T-cell (primary cell): ENCODE measurements around the gene LCP2. TPM values are rescaled to one million over a fixed set of nuclear protein-coding genes. Genes with fewer than 3 reads are reported as not detected.
A peak's percentile ranks its signal among the peaks of the same experiment; 100 is the strongest.

Experiments used
- ATAC-seq, 4 experiments: fragments of 200-7000 bp in 3 of 4; fragments of 150-1000 bp in 1 of 4; cut with Tn5 transposase; replicated peaks in 1 of 4; 1 replicate in 3 of 4; 2 replicates in 1 of 4; pipeline ENCODE4 v1.10.0; 2021; ENCODE audit warnings: moderate library complexity in 3 of 4, mild to moderate bottlenecking in 2 of 4, moderate number of reproducible peaks in 1 of 4
- CTCF ChIA-PET, 2 donors: fragments of 300-600 bp; sonication (Branson Sonifier 250); formaldehyde crosslinking; loops; one replicate each; lab custom pipeline; 2022; ENCODE audit warnings: antibody characterized with exemption in 2 of 2; lab: Charles Lee
- POLR2A ChIA-PET, 2 donors: fragments of 300-600 bp; sonication (Branson Sonifier 250); formaldehyde crosslinking; loops; one replicate each; lab custom pipeline; 2022; ENCODE audit warnings: antibody characterized with exemption in 2 of 2; lab: Charles Lee
- DNase-seq, 35 experiments: peaks; one replicate each; pipeline versions ENCODE4 v3.0.0 to v3.0.0-alpha.2; 2013 to 2023
- H3K27ac ChIP-seq: one replicate; pipeline ENCODE4 v1.5.1; 2013; ENCODE audit warnings: low read length
- H3K27me3 ChIP-seq, 2 experiments: replicated peaks in 1 of 2; 1 replicate in 1 of 2; 2 replicates in 1 of 2; pipeline versions ENCODE4 v1.6.1 to v1.7.0; 2013; ENCODE audit warnings: low read length in 1 of 2, mixed read lengths in 1 of 2; ENCODE audit not compliant: control insufficient read depth in 2 of 2, insufficient read depth in 2 of 2; ENCODE audit errors: extremely low read depth in 1 of 2
- H3K36me3 ChIP-seq, 2 donors: 1 replicate in 1 of 2; 2 replicates in 1 of 2; pipeline versions ENCODE4 v1.6.1 to v1.7.0; 2013; ENCODE audit warnings: low read length in 1 of 2; ENCODE audit not compliant: control insufficient read depth in 2 of 2, insufficient read depth in 1 of 2; ENCODE audit errors: extremely low read depth in 1 of 2
- H3K4me1 ChIP-seq, 2 experiments: 1 replicate in 1 of 2; 2 replicates in 1 of 2; pipeline versions ENCODE4 v1.6.1 to v1.7.0; 2013; ENCODE audit warnings: low read length in 2 of 2, mixed read lengths in 1 of 2; ENCODE audit not compliant: insufficient read depth in 2 of 2, control insufficient read depth in 1 of 2; ENCODE audit errors: extremely low read depth in 1 of 2
- H3K4me3 ChIP-seq, 2 donors: 1 replicate in 1 of 2; 2 replicates in 1 of 2; pipeline versions ENCODE4 v1.5.1 to v1.7.0; 2013; ENCODE audit warnings: mild to moderate bottlenecking in 2 of 2, low read length in 1 of 2, moderate library complexity in 1 of 2; ENCODE audit not compliant: control insufficient read depth in 1 of 2; ENCODE audit errors: extremely low read depth in 1 of 2
- H3K9me3 ChIP-seq: 2 replicates; pipeline ENCODE4 v1.7.0; 2013
- H3K27ac Mint-ChIP-seq, 2 donors: one replicate each; pipeline ENCODE4 v1.8.0; 2020 to 2021; ENCODE audit warnings: mild to moderate bottlenecking in 2 of 2, mixed read lengths in 2 of 2
- H3K27me3 Mint-ChIP-seq, 2 donors: one replicate each; pipeline ENCODE4 v1.8.0; 2021 to 2022; ENCODE audit warnings: mixed read lengths in 2 of 2
- H3K36me3 Mint-ChIP-seq: one replicate; pipeline ENCODE4 v1.8.0; 2021; ENCODE audit warnings: mixed read lengths
- H3K4me1 Mint-ChIP-seq, 3 donors: one replicate each; pipeline ENCODE4 v1.8.0; 2020 to 2022; ENCODE audit warnings: mixed read lengths in 3 of 3, mild to moderate bottlenecking in 1 of 3
- H3K4me3 Mint-ChIP-seq, 3 donors: one replicate each; pipeline ENCODE4 v1.8.0; 2020 to 2022; ENCODE audit warnings: mild to moderate bottlenecking in 3 of 3, mixed read lengths in 3 of 3, moderate library complexity in 3 of 3
- H3K9me3 Mint-ChIP-seq, 3 donors: one replicate each; pipeline ENCODE4 v1.8.0; 2020 to 2022; ENCODE audit warnings: mixed read lengths in 3 of 3
- WGBS: methylation state at CpG from one replicate; pipeline ENCODE4 v1.1.5; 2013; ENCODE audit warnings: missing lambda C conversion rate; ENCODE audit not compliant: insufficient coverage; 5-methylcytosine and 5-hydroxymethylcytosine counted together
- total RNA-seq, 35 experiments: library from RNA in 6 of 35; stranded (reverse) in 6 of 35; fragments of 120-200 nt in 1 of 35; gene quantifications; one replicate each; pipeline versions ENCODE4 v1.2.1 to v1.2.4 and lab custom pipeline; 2013 to 2026

Gene LCP2
- total RNA-seq, 5 donors from 2014 or later (not counting 1 experiment from before 2014, with no cell fraction given): 355 to 394 (median 374) TPM

DNA sequence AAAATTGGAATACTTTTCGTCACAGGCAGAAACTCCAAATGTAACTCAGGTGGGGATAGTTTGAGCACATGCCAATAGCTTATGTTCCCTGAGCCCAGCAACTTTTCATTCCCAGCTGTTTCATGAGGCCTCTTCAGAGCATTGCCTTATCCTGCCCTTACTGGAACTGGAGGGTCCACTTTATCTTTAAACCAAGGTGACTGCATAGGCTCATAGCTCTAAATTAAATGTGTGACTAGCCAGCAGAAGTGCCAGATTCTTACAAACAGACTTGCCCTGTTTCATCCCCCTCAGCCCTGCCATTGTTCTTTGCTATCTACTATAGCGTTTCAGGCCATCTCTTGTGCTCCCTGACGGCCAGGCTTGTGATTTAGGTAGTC is 8.1 kb upstream of the LCP2 start:
- 100% methylated on average over 1 of the region's 3 CpGs for WGBS
- peaks cover 49 to 57% of the 10 kb centered on the region in 2 experiments for H3K4me1 ChIP-seq

DNA sequence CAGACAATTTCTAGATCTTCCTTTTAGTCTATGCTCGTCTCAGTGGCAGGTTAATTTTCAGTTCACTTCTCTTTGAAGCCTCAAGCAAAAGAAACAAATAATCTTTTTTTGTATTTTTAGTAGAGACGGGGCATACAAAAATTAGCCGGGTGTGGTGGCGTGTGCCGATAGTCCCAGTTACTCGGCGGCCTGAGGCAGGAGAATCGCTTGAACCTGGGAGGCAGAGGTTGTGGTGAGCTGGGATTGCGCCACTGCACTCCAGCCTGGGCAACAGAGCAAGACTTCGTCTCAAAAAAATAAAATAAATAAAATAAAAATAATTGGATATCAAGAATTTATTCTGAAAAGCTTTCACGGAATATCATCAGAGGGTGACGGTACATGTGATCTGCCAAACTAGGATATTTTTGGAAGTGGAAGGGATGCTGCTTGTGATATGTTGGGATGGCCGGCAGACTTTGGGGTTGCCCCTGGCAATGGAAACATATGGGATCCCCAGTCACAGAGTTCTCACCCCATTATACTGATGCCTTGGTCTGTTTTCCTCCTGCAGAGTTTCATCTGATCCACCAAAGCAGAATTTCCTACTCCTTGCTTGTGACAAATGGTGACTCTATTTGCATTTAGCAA is 7.6 kb upstream of the LCP2 start:
- DNase-seq (no peak), ATAC-seq (no peak)
- ChIA-PET POLR2A (no interaction called here), CTCF (interaction anchor here in 1 of 2 donors (1.5 kb wide), 1 partner anchor 31 kb away, joined by 4 read pairs; no protein-coding TSS in a partner anchor)
- H3K4me3 Mint-ChIP-seq: no peak overlapping the region
- H3K27ac Mint-ChIP-seq: no peak overlapping the region
- Histone ChIP-seq H3K9me3 (no peaks in the 10 kb centered on the region), H3K4me1 (peaks cover 50 to 57% of the 10 kb centered on the region in 2 experiments), H3K4me3 (no peak overlapping the region), H3K27me3 (no peaks in the 10 kb centered on the region), H3K36me3 (no peaks in the 10 kb centered on the region), H3K27ac (no peak overlapping the region)
- peaks cover 65 to 82% (median 81%) of the 10 kb centered on the region in 3 donors for H3K4me1 Mint-ChIP-seq
- H3K9me3 Mint-ChIP-seq: no peaks in the 10 kb centered on the region
- H3K27me3 Mint-ChIP-seq: no peaks in the 10 kb centered on the region
- no peaks in the 10 kb centered on the region for H3K36me3 Mint-ChIP-seq
- 98% methylated on average over 7 of the region's 13 CpGs for WGBS

More for the DNA sequence above, 8.1 kb upstream of the LCP2 start:
- H3K27me3 Mint-ChIP-seq: no peaks in the 10 kb centered on the region
- DNase-seq (no peak), ATAC-seq (no peak)
- no peaks in the 10 kb centered on the region for H3K36me3 Mint-ChIP-seq
- Histone ChIP-seq H3K27ac (no peak overlapping the region), H3K9me3 (no peaks in the 10 kb centered on the region), H3K27me3 (no peaks in the 10 kb centered on the region), H3K36me3 (no peaks in the 10 kb centered on the region), H3K4me3 (no peak overlapping the region)
- H3K27ac Mint-ChIP-seq: no peak overlapping the region
- no peaks in the 10 kb centered on the region for H3K9me3 Mint-ChIP-seq
- no peak overlapping the region for H3K4me3 Mint-ChIP-seq
- peaks cover 65 to 84% (median 83%) of the 10 kb centered on the region in 3 donors for H3K4me1 Mint-ChIP-seq
- ChIA-PET CTCF (interaction anchor here in 1 of 2 donors (1.0 to 1.2 kb wide), 2 partner anchors 12 to 33 kb away, joined by 5 to 6 read pairs; no protein-coding TSS in a partner anchor), POLR2A (interaction anchor here in 1 of 2 donors (1.1 kb wide), 1 partner anchor 26 kb away, joined by 3 read pairs; no protein-coding TSS in a partner anchor)

DNA sequence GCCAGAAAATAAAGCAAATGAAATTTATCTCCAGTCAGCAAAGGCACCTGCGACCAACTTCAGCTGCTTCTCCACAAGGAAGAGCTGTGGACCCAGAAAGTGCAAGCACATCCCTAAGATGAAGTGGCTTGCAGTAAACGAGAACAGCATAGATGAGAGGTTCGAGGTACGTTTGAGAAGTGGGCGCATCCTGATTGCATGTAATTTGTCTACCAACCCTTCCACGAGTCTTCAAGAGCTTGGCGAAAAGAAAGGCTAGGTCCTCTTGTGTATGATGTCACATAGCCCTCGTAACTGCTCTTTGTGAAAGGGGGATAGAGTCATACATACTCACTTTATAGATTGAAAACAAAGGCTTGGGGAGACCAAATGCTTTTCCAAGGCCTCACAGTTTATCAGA is 6.0 kb upstream of the LCP2 start:
- CTCF ChIA-PET: interaction anchor here (0.6 to 2.1 kb wide), 17 partner anchors 10 to 72 kb away, joined by 3 to 17 read pairs (median 4); no protein-coding TSS in a partner anchor
- no peaks in the 10 kb centered on the region for H3K9me3 ChIP-seq
- peak overlapping the region; percentile 95 for H3K27ac ChIP-seq
- peak in 3 of 4 experiments; percentile 9 to 17 (median 13) for ATAC-seq
- Mint-ChIP-seq H3K36me3 (no peaks in the 10 kb centered on the region), H3K4me1 (peaks cover 72 to 86% (median 84%) of the 10 kb centered on the region in 3 donors), H3K4me3 (peak overlapping the region; percentile 78 to 99 (median 82)), H3K27me3 (no peaks in the 10 kb centered on the region), H3K9me3 (no peaks in the 10 kb centered on the region), H3K27ac (peak overlapping the region; percentile 98 to 99)
- DNase-seq: peak in 1 of 35 experiments; percentile 51
- peak overlapping the region; percentile 17 to 22 for H3K4me3 ChIP-seq
- POLR2A ChIA-PET: interaction anchor here (0.7 to 1.5 kb wide), 8 partner anchors 10 to 28 kb away, joined by 3 to 9 read pairs (median 5); no protein-coding TSS in a partner anchor
- WGBS: 10% methylated on average over 2 of the region's 8 CpGs
- H3K36me3 ChIP-seq: no peaks in the 10 kb centered on the region
- H3K4me1 ChIP-seq: peaks cover 55 to 65% of the 10 kb centered on the region in 2 experiments
- no peaks in the 10 kb centered on the region for H3K27me3 ChIP-seq

DNA sequence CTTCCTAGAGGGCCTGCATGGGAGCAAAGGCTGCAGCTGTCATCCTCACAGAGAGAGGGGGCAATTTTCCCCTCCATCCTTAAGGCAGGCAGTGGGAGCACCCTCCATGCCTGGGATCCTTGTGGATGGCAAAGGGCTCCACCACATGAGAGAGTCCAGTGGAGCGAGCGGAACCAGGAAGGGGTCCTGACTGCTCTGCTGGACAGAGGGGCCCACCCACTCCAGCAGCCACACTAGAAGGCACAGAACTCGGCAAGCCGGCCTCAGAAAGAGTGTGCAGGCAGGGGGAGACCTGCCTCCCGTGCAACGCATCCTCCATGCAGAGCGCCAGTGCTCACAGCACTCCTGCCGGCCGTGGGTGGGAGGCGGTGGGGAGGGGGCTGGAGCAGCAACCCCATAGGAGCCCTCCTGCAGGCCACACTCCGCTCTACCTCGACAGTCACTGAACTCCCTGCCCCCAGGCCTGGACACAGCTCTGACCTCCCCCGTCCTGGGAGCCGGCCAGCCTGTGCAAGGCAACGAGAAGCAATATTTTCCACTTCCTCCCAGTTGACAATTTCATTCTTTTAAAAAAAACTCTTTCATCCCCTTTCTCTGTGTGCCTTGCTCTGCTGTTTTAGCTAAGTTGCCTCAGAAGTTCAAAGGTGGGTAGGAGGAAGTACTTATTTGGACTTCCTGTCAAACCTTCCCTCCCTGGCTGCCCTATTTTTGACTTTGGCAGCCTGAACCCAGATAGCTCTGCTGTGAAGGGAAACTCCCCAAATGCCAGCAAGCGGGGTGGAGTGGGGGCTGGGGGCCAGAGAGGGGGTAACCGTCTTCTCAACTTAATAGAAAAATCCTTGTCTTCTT is 5.3 kb upstream of the LCP2 start:
- peak overlapping the region; percentile 95 for H3K27ac ChIP-seq
- peak overlapping the region; percentile 78 to 99 (median 82) for H3K4me3 Mint-ChIP-seq
- no peaks in the 10 kb centered on the region for H3K9me3 Mint-ChIP-seq
- H3K4me3 ChIP-seq: peak overlapping the region; percentile 48 to 73
- WGBS: 10% methylated on average over 9 of the region's 17 CpGs
- peak; percentile 43 to 96 (median 69) for DNase-seq
- H3K27me3 Mint-ChIP-seq: no peaks in the 10 kb centered on the region
- no peaks in the 10 kb centered on the region for H3K36me3 ChIP-seq
- peak overlapping the region; percentile 98 to 99 for H3K27ac Mint-ChIP-seq
- H3K36me3 Mint-ChIP-seq: no peaks in the 10 kb centered on the region
- no peaks in the 10 kb centered on the region for H3K27me3 ChIP-seq
- POLR2A ChIA-PET: interaction anchor here (0.6 to 1.5 kb wide), 8 partner anchors 11 to 57 kb away, joined by 3 to 9 read pairs (median 5); no protein-coding TSS in a partner anchor
- peaks cover 62 to 69% of the 10 kb centered on the region in 2 experiments for H3K4me1 ChIP-seq
- ATAC-seq: peak; percentile 91 to 98 (median 96)
- H3K9me3 ChIP-seq: no peaks in the 10 kb centered on the region
- H3K4me1 Mint-ChIP-seq: peaks cover 79 to 90% (median 88%) of the 10 kb centered on the region in 3 donors
- CTCF ChIA-PET: interaction anchor here (0.8 to 2.1 kb wide), 15 partner anchors 9 to 71 kb away, joined by 3 to 17 read pairs (median 5); no protein-coding TSS in a partner anchor

DNA sequence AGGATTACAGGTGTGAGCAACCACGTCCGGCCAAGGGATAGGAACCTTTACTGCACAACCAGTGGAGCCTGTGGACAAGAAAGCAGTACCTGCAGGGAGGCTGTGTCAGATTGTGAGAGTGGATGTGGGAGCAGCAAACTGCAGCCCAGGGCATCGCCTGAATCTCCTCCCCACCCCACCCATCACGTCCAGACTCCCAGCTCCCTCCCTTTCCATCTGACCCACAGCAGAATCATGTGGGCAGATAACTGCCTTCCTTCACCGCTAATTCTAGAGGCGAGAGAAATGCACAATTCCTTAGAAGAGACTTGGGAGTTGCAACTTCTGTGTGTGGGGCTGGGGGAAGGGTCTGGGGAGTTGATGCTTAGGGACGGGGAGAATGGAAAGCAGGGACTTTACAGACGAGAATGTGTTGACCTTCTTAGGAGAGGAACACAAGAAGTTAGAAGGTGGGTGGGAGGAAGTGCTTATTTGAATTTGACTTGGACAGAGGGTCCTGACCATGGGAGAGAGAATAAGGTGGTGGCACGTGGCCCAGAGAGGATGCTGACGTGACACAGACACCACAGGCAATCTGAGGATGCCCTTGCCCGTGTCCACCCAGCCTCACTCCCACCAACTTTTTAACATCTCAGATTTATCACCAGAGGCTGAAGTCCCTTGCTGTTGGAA is 4.5 kb upstream of the LCP2 start:
- H3K9me3 Mint-ChIP-seq: no peaks in the 10 kb centered on the region
- H3K4me1 ChIP-seq: peaks cover 62 to 72% of the 10 kb centered on the region in 2 experiments
- peaks cover 81 to 88% (median 87%) of the 10 kb centered on the region in 3 donors for H3K4me1 Mint-ChIP-seq
- H3K9me3 ChIP-seq: no peaks in the 10 kb centered on the region
- H3K36me3 ChIP-seq: no peaks in the 10 kb centered on the region
- ATAC-seq (no peak), DNase-seq (no peak)
- peak overlapping the region; percentile 95 for H3K27ac ChIP-seq
- POLR2A ChIA-PET: no interaction called here
- CTCF ChIA-PET: interaction anchor here in 1 of 2 donors (1.3 to 1.5 kb wide), 3 partner anchors 11 to 29 kb away, joined by 3 to 17 read pairs (median 8); no protein-coding TSS in a partner anchor
- no peaks in the 10 kb centered on the region for H3K27me3 Mint-ChIP-seq
- H3K27ac Mint-ChIP-seq: peak overlapping the region; percentile 98 to 99
- 36% methylated on average over 3 of the region's 11 CpGs for WGBS
- H3K27me3 ChIP-seq: no peaks in the 10 kb centered on the region
- H3K36me3 Mint-ChIP-seq: no peaks in the 10 kb centered on the region
- H3K4me3 ChIP-seq: peak overlapping the region; percentile 48 to 73
- peak overlapping the region; percentile 59 to 99 (median 78) for H3K4me3 Mint-ChIP-seq
